WERI-Rb-1 (cell line): Measurements from ENCODE around the gene CGAS.
"Not testable (repeated sequence)": the region's sequence is repeated elsewhere in the genome, so short reads cannot be mapped to it uniquely, and the experiment has no call there.

Experiments
- DNase-seq: peaks from one replicate; pipeline ENCODE4 v3.0.0-alpha.2; 2020
- H3K27ac ChIP-seq: fragments of 250-450 bp; sonication (Bioruptor Pico); 2 replicates; pipeline ENCODE4 v1.5.1; 2020; ENCODE audit warnings: mild to moderate bottlenecking, moderate library complexity
- H3K27me3 ChIP-seq: fragments of 250-450 bp; sonication (Bioruptor Pico); 2 replicates; pipeline ENCODE4 v1.5.1; 2021; ENCODE audit warnings: mild to moderate bottlenecking, low read depth, moderate library complexity; ENCODE audit not compliant: insufficient read depth, severe bottlenecking
- H3K36me3 ChIP-seq: fragments of 250-450 bp; sonication (Bioruptor Pico); 2 replicates; pipeline ENCODE4 v1.5.1; 2020; ENCODE audit warnings: mild to moderate bottlenecking, moderate library complexity
- H3K4me3 ChIP-seq: 2 replicates; pipeline ENCODE4 v1.5.1; 2011; ENCODE audit warnings: low read depth, mild to moderate bottlenecking, control low read depth, low read length
- H3K9me3 ChIP-seq: fragments of 250-450 bp; sonication (Bioruptor Pico); 2 replicates; pipeline ENCODE4 v1.5.1; 2021; ENCODE audit warnings: mild to moderate bottlenecking, moderate library complexity; ENCODE audit not compliant: severe bottlenecking
- CTCF ChIP-seq: IDR thresholded peaks from 2 replicates; pipeline ENCODE4 v1.5.1; 2011; ENCODE audit warnings: low read depth, mild to moderate bottlenecking, control low read depth, inconsistent platforms, low read length

The CGAS gene

GRCh38 chr6:73460056-73460455 is 8.0 kb upstream of the CGAS start:
- H3K27ac ChIP-seq = no peak overlapping the region
- no peaks in the 10 kb centered on the region for H3K9me3 ChIP-seq
- no peak for TF ChIP-seq CTCF
- no peak overlapping the region for H3K4me3 ChIP-seq
- no peaks in the 10 kb centered on the region for H3K27me3 ChIP-seq
- DNase-seq = no peak
- H3K36me3 ChIP-seq = peaks cover 18% of the 10 kb centered on the region

- H3K36me3 ChIP-seq = peaks cover 18% of the 10 kb centered on the region
- not testable (repeated sequence) for H3K4me3 ChIP-seq, DNase-seq, H3K9me3 ChIP-seq, H3K27me3 ChIP-seq, H3K27ac ChIP-seq
These were observed 7.4 kb upstream of the CGAS start for GRCh38 chr6:73459474-73459873.

DNA sequence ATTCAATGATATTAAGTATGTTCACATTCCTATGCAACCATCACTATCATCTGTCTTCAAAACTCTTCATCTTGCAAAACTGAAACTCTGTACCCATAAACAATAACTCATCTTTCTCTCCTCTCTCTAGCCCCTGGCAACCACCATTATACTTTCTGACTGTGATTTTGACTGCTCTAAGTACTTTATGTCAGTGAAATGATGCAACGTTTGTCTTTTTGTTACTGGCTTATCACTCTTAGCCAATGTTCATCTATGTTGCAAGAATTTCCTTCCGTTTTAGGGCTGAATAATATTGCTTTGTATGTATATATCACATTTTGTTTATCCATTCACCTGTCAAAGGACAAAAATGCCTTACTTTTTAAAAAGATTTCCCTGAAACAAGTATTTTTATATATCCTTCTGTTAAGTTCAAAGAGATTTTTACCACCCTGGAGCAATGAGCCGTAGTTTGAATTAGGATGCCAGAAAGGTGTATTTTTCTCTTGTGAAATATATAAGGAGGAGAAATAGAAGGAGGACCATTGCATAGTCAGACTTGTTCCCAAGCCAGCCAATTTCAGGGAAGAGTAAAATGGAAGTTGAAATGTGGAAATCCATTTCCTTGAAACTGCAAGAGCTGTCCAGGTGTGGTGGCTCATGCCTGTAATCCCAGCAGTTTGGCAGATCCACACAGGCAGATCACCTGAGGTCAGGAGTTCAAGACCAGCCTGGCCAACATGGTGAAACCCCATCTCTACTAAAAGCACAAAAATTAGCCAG is 4.0 kb upstream of the CGAS start:
- Histone ChIP-seq H3K36me3 (no peaks in the 10 kb centered on the region), H3K9me3 (peaks cover 3% of the 10 kb centered on the region), H3K4me3 (no peak overlapping the region), H3K27ac (no peak overlapping the region), H3K27me3 (no peaks in the 10 kb centered on the region)
- DNase-seq = no peak
- TF ChIP-seq CTCF = no peak

- Histone ChIP-seq H3K4me3 (no peak overlapping the region), H3K27ac (no peak overlapping the region), H3K9me3 (peaks cover 3% of the 10 kb centered on the region), H3K27me3 (no peaks in the 10 kb centered on the region), H3K36me3 (no peaks in the 10 kb centered on the region)
- no peak for DNase-seq
- TF ChIP-seq CTCF = no peak
These were observed 632 bp downstream of the CGAS start for GRCh38 chr6:73451223-73452106.

GRCh38 chr6:73443555-73443954 is 8.5 kb downstream of the CGAS start:
- no peaks in the 10 kb centered on the region for H3K27me3 ChIP-seq
- no peak for TF ChIP-seq CTCF
- no peak for DNase-seq
- no peaks in the 10 kb centered on the region for H3K36me3 ChIP-seq
- no peak overlapping the region for H3K4me3 ChIP-seq
- H3K9me3 ChIP-seq = no peaks in the 10 kb centered on the region
- H3K27ac ChIP-seq = no peak overlapping the region

DNA sequence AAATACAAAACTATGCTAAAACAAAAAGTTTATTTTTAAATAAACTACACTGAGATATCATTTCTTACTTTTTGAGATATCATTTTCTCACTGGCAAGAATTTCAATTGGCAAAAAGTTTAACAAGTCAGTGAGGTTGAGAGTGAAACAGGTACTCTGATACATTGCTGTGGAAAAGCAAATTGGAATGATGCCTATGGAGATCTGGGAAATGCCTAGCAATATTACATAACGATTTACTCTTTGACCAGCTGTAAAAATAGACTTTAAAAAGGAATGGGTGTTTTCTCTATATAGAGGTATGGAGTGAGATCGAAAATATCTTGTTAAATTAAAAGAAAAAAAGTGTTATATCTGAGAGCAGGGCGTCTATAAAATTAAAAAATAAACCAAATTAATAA is 16.9 kb downstream of the CGAS start:
- no peak overlapping the region for H3K4me3 ChIP-seq
- no peaks in the 10 kb centered on the region for H3K27me3 ChIP-seq
- no peak for DNase-seq
- no peaks in the 10 kb centered on the region for H3K9me3 ChIP-seq
- no peak for TF ChIP-seq CTCF
- no peaks in the 10 kb centered on the region for H3K36me3 ChIP-seq
- no peak overlapping the region for H3K27ac ChIP-seq
